ENCODE results near the gene TP53BP1.
"Not testable (repeated sequence)": the region's sequence is repeated elsewhere in the genome, so short reads cannot be mapped to it uniquely, and the experiment has no call there.

TP53BP1 gene

GRCh38 chr15:43492673-43493601 is at the start of gene TP53BP1:
TSS of gene TP53BP1 (minus strand) at chr15:43493156. CDS start at chr15:43493043, 113 bp downstream.
- peak; percentile 94 to 97 for DNase-seq
- TF ChIP-seq POLR2A (IDR thresholded peaks at IDR 0.05; ENCODE audit: low read length) (peak; percentile 50), GATA1 (IDR thresholded peaks at IDR 0.05; ENCODE audit: low read depth, low read length) (no peak)

DNA sequence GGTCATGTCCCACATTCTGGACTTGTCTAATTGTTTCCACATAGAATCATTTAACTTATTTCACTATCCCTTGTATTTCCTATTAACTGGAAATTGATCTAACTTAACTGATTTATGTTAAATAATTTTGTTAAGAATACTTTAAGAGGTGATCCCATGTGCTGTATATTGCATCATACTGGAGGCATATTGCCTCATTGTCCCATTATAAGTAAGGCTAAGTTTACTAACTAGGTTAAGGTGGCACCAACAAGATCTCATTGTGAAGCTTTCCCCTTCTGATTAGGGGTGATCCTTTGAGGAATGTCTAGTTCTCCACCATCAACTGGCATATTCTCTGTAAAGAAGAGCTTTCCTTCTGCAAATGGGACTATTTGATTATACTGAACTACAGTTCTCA is 48.8 kb upstream of the TP53BP1 start:
- TF ChIP-seq GATA1 (IDR thresholded peaks at IDR 0.05; ENCODE audit: low read depth, low read length) (no peak), POLR2A (IDR thresholded peaks at IDR 0.05; ENCODE audit: low read length) (no peak)
- peak in 1 of 2 experiments; percentile 51 for DNase-seq

DNA sequence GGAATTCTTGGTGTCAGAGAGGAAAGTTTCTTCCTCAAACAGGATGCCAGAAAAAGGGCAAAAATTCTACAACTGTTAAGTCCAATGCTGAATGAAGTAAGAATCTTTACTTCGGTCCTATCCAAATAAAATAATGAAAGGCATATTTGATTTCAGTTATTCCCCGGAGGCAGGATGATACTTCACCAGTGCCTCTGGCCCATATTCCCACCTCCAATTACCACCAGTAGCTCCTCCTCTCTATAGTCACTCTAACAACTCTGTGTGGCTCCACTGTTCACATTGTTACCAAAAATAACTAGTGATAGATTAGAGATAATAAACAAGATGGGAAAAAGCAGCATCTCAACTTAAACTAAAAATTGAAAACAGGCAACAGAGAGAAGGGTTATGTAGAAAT is 45.1 kb upstream of the TP53BP1 start:
- TF ChIP-seq GATA1 (IDR thresholded peaks at IDR 0.05; ENCODE audit: low read depth, low read length), result no peak
- TF ChIP-seq POLR2A (IDR thresholded peaks at IDR 0.05; ENCODE audit: low read length), result no peak
- DNase-seq, result no peak

DNA sequence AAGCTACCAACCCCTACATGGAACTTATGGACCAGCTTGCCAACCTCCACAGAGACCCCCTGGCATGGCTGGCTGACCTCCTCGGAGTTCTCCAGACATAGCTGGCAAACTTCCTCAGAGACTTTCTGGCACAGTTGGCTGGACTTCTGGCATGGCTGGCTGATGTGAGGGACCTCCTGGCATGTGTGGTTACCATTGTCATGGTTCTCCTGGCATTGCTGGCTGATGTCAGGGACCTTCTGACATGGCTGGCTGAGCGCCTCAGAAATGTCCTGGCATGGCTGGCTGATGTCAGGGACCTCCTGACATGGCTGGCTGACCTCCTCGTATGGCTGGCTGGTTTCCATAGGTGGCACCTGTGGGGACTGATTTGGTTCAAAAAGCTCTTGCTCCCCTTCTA is 41.9 kb upstream of the TP53BP1 start:
- no peak for DNase-seq
- TF ChIP-seq GATA1 (IDR thresholded peaks at IDR 0.05; ENCODE audit: low read depth, low read length) (no peak), POLR2A (IDR thresholded peaks at IDR 0.05; ENCODE audit: low read length) (no peak)

- DNase-seq, result not testable (repeated sequence)
Measured at GRCh38 chr15:43532826-43533225, 39.9 kb upstream of the TP53BP1 start.

GRCh38 chr15:43531018-43531670 is 38.2 kb upstream of the TP53BP1 start:
- TF ChIP-seq GATA1 (IDR thresholded peaks at IDR 0.05; ENCODE audit: low read depth, low read length) (no peak), POLR2A (IDR thresholded peaks at IDR 0.05; ENCODE audit: low read length) (no peak)
- no peak for DNase-seq

DNA sequence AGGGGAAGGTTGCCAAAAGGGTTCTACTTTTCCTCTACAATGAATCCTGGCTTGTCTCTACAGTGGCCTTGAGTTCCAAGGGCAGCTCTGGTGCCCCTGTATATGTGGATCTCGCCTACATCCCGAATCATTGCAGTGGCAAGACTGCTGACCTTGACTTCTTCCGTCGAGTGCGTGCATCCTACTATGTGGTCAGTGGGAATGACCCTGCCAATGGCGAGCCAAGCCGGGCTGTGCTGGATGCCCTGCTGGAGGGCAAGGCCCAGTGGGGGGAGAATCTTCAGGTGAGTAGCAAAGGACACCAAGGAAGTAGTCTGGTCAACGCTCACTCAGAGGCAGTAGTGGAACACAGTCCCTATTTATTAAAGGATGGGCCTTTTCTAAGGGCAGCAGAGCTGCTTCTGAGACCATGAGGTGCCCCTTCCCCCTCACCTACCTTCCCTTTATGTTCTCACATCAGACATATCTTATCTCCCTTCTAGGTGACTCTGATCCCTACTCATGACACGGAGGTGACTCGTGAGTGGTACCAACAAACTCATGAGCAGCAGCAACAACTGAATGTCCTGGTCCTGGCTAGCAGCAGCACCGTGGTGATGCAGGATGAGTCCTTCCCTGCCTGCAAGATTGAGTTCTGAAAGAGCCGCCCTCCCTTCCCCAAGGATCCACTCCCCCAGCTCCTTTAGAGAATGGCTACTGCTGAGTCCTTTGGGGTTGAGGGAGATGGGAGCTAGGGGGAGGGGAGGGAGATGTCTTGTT is 36.8 kb upstream of the TP53BP1 start:
- TF ChIP-seq GATA1 (IDR thresholded peaks at IDR 0.05; ENCODE audit: low read depth, low read length) (no peak), POLR2A (IDR thresholded peaks at IDR 0.05; ENCODE audit: low read length) (no peak)
- DNase-seq, result no peak

DNA sequence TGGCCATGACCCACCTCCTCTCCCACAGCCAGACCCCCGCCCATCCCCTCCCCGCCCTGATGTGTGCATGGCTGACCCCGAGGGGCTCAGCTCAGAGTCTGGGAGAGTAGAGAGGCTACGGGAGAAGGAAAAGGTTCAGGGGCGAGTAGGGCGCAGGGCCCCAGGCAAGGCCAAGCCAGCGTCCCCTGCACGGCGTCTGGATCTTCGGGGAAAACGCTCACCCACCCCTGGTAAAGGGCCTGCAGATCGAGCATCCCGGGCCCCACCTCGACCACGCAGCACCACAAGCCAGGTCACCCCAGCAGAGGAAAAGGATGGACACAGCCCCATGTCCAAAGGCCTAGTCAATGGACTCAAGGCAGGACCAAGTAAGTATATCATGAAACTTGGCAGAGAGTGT is 36.2 kb upstream of the TP53BP1 start:
- no peak for DNase-seq
- TF ChIP-seq POLR2A (IDR thresholded peaks at IDR 0.05; ENCODE audit: low read length), result no peak
- TF ChIP-seq GATA1 (IDR thresholded peaks at IDR 0.05; ENCODE audit: low read depth, low read length), result no peak

DNA sequence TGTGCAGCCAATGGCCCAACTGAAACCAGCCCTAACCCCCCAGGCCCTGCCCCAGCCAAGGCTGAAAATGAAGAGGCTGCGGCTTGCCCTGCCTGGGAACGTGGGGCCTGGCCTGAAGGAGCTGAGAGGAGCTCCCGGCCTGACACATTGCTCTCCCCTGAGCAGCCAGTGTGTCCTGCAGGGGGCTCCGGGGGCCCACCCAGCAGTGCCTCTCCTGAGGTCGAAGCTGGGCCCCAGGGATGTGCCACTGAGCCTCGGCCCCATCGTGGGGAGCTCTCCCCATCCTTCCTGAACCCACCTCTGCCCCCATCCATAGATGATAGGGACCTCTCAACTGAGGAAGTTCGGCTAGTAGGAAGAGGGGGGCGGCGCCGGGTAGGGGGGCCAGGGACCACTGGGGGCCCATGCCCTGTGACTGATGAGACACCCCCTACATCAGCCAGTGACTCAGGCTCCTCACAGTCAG is 35.6 kb upstream of the TP53BP1 start:
- TF ChIP-seq GATA1 (IDR thresholded peaks at IDR 0.05; ENCODE audit: low read depth, low read length) (no peak), POLR2A (IDR thresholded peaks at IDR 0.05; ENCODE audit: low read length) (no peak)
- no peak for DNase-seq

- DNase-seq, result no peak
- TF ChIP-seq GATA1 (IDR thresholded peaks at IDR 0.05; ENCODE audit: low read depth, low read length) (no peak), POLR2A (IDR thresholded peaks at IDR 0.05; ENCODE audit: low read length) (no peak)
Measured at GRCh38 chr15:43527802-43528541, 35.0 kb upstream of the TP53BP1 start.

GRCh38 chr15:43527016-43527801 is 34.3 kb upstream of the TP53BP1 start:
- no peak for DNase-seq
- no peak for TF ChIP-seq GATA1 (IDR thresholded peaks at IDR 0.05; ENCODE audit: low read depth, low read length)
- no peak for TF ChIP-seq POLR2A (IDR thresholded peaks at IDR 0.05; ENCODE audit: low read length)

- no peak for TF ChIP-seq POLR2A (IDR thresholded peaks at IDR 0.05; ENCODE audit: low read length)
- no peak for TF ChIP-seq GATA1 (IDR thresholded peaks at IDR 0.05; ENCODE audit: low read depth, low read length)
- no peak for DNase-seq
Measured at GRCh38 chr15:43526261-43526930, 33.4 kb upstream of the TP53BP1 start.

Data from erythroblast (primary cell).